ENCODE results near the gene ST3GAL3. TPM values are rescaled to one million over a fixed set of nuclear protein-coding genes. Genes with fewer than 3 reads are reported as not detected.
"Not testable (repeated sequence)": the region's sequence is repeated elsewhere in the genome, so short reads cannot be mapped to it uniquely, and the experiment has no call there.

The ST3GAL3 gene
- total RNA-seq, 2 donors from 2014 or later = 26.3 to 36.0 TPM

- Histone ChIP-seq H3K4me1 (ENCODE audit: control insufficient read depth in 1 of 2, low read depth in 2 of 2) (peaks cover 0 to 11% of the 10 kb centered on the region in 2 donors), H3K27ac (no peak overlapping the region), H3K27me3 (replicated peaks; ENCODE audit: insufficient read depth) (no peaks in the 10 kb centered on the region), H3K4me3 (no peak overlapping the region), H3K9me3 (no peaks in the 10 kb centered on the region), H3K36me3 (no peaks in the 10 kb centered on the region)
- DNase-seq (ENCODE audit: low spot score) = no peak
- no peak for ATAC-seq (ENCODE audit: insufficient number of reproducible peaks, low FRiP score, low read depth)
- no peak for TF ChIP-seq CTCF (IDR thresholded peaks at IDR 0.05)
Measured at GRCh38 chr1:43719063-43719462, 11.7 kb downstream of the ST3GAL3 start.

GRCh38 chr1:43719670-43720419 lies 12.5 kb downstream of the ST3GAL3 start:
- not testable (repeated sequence) for H3K27ac ChIP-seq; ATAC-seq (ENCODE audit: insufficient number of reproducible peaks, low FRiP score, low read depth); H3K36me3 ChIP-seq; H3K9me3 ChIP-seq; H3K4me3 ChIP-seq; H3K27me3 ChIP-seq (replicated peaks; ENCODE audit: insufficient read depth); DNase-seq (ENCODE audit: low spot score)
- peaks cover 0 to 11% of the 10 kb centered on the region in 2 donors for H3K4me1 ChIP-seq (ENCODE audit: control insufficient read depth in 1 of 2, low read depth in 2 of 2)

GRCh38 chr1:43722810-43723209 lies 15.5 kb downstream of the ST3GAL3 start:
- no peaks in the 10 kb centered on the region for H3K4me1 ChIP-seq (ENCODE audit: control insufficient read depth in 1 of 2, low read depth in 2 of 2)
- TF ChIP-seq CTCF (IDR thresholded peaks at IDR 0.05) = no peak
- ATAC-seq (ENCODE audit: insufficient number of reproducible peaks, low FRiP score, low read depth) (no peak), DNase-seq (ENCODE audit: low spot score) (no peak)
- no peak overlapping the region for H3K4me3 ChIP-seq
- no peaks in the 10 kb centered on the region for H3K36me3 ChIP-seq
- H3K27me3 ChIP-seq (replicated peaks; ENCODE audit: insufficient read depth) = no peaks in the 10 kb centered on the region
- H3K9me3 ChIP-seq = no peaks in the 10 kb centered on the region
- no peak overlapping the region for H3K27ac ChIP-seq

- no peak for TF ChIP-seq CTCF (IDR thresholded peaks at IDR 0.05)
- H3K4me3 ChIP-seq = no peak overlapping the region
- H3K27me3 ChIP-seq (replicated peaks; ENCODE audit: insufficient read depth) = no peaks in the 10 kb centered on the region
- H3K27ac ChIP-seq = no peak overlapping the region
- ATAC-seq (ENCODE audit: insufficient number of reproducible peaks, low FRiP score, low read depth) (no peak), DNase-seq (ENCODE audit: low spot score) (no peak)
- no peaks in the 10 kb centered on the region for H3K36me3 ChIP-seq
- no peaks in the 10 kb centered on the region for H3K9me3 ChIP-seq
- no peaks in the 10 kb centered on the region for H3K4me1 ChIP-seq (ENCODE audit: control insufficient read depth in 1 of 2, low read depth in 2 of 2)
Measured at GRCh38 chr1:43729816-43730463, 22.6 kb downstream of the ST3GAL3 start.

- no peak overlapping the region for H3K4me3 ChIP-seq
- no peak overlapping the region for H3K27ac ChIP-seq
- no peaks in the 10 kb centered on the region for H3K4me1 ChIP-seq (ENCODE audit: control insufficient read depth in 1 of 2, low read depth in 2 of 2)
- DNase-seq (ENCODE audit: low spot score) (no peak), ATAC-seq (ENCODE audit: insufficient number of reproducible peaks, low FRiP score, low read depth) (no peak)
- no peaks in the 10 kb centered on the region for H3K9me3 ChIP-seq
- no peaks in the 10 kb centered on the region for H3K27me3 ChIP-seq (replicated peaks; ENCODE audit: insufficient read depth)
- no peaks in the 10 kb centered on the region for H3K36me3 ChIP-seq
- no peak for TF ChIP-seq CTCF (IDR thresholded peaks at IDR 0.05)
Measured at GRCh38 chr1:43731867-43732531, 24.7 kb downstream of the ST3GAL3 start.

Measured in thoracic aorta (tissue), 2 donors.